Prostate gland (tissue), 2 donors: ENCODE measurements around the gene CPT1C.

Experiments used
- POLR2A ChIP-seq: fragments of 450-650 bp; IDR thresholded peaks from one replicate; pipeline ENCODE4 v1.6.1; 2016; ENCODE audit warnings: antibody characterized with exemption, mild to moderate bottlenecking
- TF ChIP-seq, protein P1 (sequence below), 4 experiments: fragments of 200-600 bp in 2 of 4; fragments of 450-650 bp in 2 of 4; sonication (generic) in 2 of 4; IDR thresholded peaks; 1 replicate in 3 of 4; 2 replicates in 1 of 4; pipeline ENCODE4 v1.5.1; 2016 to 2019; ENCODE audit warnings: antibody characterized with exemption in 4 of 4, mild to moderate bottlenecking in 2 of 4, moderate library complexity in 2 of 4

DNA sequence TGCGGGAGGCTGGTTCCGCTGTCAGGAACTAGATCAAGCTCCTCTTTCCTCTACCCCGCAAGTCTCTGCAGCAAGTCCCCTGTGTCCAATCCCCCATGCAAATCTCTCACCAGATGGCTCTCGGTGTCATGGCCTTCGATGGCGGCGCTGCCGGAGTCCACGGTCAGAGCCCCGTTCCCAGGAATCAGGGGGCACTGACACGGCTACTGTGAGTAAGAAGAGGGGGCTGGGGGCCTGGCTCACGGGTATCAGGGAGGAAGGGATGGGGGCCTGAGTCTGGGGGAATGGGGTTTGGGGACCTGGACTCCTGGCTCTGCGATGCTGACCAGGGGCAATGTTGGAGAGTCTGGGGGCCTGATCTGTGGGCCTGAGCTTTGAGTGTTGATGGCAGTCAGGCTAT is 44.9 kb upstream of the CPT1C start:
- TF ChIP-seq, protein P1, sequence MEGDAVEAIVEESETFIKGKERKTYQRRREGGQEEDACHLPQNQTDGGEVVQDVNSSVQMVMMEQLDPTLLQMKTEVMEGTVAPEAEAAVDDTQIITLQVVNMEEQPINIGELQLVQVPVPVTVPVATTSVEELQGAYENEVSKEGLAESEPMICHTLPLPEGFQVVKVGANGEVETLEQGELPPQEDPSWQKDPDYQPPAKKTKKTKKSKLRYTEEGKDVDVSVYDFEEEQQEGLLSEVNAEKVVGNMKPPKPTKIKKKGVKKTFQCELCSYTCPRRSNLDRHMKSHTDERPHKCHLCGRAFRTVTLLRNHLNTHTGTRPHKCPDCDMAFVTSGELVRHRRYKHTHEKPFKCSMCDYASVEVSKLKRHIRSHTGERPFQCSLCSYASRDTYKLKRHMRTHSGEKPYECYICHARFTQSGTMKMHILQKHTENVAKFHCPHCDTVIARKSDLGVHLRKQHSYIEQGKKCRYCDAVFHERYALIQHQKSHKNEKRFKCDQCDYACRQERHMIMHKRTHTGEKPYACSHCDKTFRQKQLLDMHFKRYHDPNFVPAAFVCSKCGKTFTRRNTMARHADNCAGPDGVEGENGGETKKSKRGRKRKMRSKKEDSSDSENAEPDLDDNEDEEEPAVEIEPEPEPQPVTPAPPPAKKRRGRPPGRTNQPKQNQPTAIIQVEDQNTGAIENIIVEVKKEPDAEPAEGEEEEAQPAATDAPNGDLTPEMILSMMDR (IDR thresholded peaks at IDR 0.05), result no peak
- TF ChIP-seq POLR2A, result no peak
